SH-SY5Y (cell line): ENCODE results near the gene ZSWIM6.

Experiments used
- GATA2 ChIP-seq: IDR thresholded peaks from 2 replicates; pipeline ENCODE4 v1.6.1; 2011; ENCODE audit warnings: mild to moderate bottlenecking, low read depth, low read length
- GATA3 ChIP-seq: IDR thresholded peaks from 2 replicates; pipeline ENCODE4 v1.6.1; 2011; ENCODE audit warnings: low read depth, mild to moderate bottlenecking, low read length, moderate library complexity

- TF ChIP-seq GATA2, result no peak
- no peak for TF ChIP-seq GATA3
Observed at GRCh38 chr5:61549530-61549929, 217.5 kb downstream of the ZSWIM6 start.
